HG03196 (cell line): ENCODE data around the gene ABHD3.
A peak's percentile ranks its signal among the peaks of the same experiment; 100 is the strongest.
"Not testable (repeated sequence)": the region's sequence is repeated elsewhere in the genome, so short reads cannot be mapped to it uniquely, and the experiment has no call there.

Experiments used
- ATAC-seq: cut with Tn5 transposase; IDR thresholded peaks from one replicate; pipeline ENCODE4 v1.9.1; 2021; ENCODE audit not compliant: unreplicated experiment

Gene ABHD3

DNA sequence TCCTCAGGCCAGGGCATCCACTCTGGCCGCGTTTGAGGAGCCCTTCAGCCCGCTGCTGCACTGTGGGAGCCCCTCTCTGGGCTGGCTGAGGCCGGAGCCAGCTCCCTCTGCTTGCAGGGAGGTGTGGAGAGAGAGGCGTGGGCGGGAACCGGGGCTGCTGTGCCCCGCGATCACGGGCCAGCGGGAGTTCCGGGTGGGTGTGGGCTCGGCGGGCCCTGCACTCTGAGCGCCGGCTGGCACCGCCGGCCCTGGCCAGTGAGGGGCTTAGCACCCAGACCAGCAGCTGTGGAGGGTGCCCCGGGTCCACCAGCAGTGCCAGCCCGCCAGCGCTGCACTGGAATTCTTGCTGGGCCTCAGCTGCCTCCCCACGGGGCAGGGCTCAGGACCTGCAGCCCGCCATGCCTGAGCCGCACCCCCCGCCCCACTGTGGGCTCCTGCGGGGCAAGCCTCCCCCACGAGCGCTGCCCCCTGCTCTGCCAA lies 1.9 kb upstream of the ABHD3 start:
- ATAC-seq: no peak

DNA sequence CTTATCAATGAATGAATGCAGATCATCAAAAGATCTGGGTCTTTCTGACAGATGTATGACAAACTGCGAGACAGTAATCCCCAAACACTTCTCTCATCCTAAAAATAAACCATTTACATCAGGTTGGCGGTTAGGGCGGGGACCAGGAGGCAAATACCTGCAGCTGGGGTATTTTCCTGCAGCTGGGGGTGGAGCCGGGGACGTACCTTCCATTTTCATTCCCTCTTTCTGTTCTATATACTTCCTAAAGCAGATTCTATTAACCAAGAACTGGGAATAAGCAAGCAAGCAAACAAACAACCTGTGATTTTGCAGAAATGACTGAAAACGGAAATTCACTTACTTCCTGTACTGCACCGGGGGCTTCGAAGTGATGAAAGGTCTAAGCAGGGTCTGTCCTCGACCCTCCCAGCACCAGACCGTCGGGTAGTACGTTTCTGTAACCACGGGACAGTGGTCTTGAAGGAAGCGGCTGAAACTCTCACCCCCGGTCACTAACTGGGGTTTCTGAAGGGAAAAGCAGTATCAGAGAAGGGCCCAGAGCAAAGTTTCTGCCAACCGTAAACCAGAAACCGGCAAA lies 1.2 kb downstream of the ABHD3 start:
- no peak for ATAC-seq

DNA sequence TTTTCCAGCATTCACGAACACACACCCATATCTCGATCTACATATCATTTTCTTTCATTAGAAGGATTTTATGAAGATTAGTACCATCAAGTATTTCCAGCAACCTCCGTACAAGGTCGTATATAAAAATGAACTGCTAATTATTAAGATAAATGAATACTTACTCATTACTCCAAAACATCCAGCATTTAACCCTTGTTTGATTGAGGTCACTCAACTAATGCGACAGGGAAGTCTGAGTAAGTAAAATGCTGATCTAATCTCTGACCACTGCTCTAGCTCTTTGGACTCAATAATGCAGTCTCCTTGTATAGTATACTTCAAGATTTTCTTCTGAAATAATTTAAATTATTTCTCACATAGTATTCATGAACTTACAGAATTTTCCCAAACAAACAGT lies 2.0 kb downstream of the ABHD3 start:
- ATAC-seq: no peak

DNA sequence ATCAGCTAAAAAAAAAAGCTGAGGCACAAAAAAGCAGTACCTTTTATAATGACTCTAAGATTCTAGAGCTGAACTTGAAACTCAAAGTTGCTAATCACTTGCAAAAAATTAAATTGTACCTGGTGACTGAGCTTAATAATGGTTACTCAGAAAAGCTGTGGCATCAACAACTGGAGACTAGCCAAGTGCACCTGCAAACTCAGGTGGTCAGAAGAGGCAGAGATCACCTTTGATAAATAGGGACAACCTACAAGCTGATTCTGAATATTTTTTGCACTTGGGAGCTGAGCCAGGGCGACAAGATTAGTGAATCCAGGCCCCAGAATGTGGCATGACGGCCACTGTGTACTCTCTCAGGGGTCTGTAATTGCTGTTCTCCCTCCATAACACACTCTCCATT lies 3.0 kb downstream of the ABHD3 start:
- no peak for ATAC-seq

DNA sequence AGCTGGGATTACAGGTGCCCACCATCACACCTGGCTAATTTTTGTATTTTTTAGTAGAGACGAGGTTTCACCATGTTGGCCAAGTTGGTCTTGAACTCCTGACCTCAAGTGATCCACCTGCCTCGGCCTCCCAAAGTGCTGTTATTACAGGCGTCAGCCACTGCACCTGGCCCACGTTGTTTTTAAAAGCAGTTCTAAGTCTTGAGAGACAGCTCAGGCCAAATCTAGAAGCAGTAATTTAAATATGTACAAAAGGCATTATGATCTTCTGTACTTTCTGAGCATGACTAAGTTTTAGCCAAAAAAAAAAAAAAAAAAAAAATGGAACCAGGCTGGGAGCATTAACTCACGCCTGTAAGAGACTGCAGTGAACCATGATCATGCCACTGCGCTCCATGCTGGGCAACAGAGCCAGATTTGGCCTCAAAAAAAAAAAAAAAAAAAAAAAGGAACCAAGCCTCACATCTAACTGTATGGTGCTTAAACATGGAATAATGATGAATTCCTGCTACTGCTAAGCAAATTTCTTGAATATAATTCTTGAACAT lies 4.0 kb downstream of the ABHD3 start:
- ATAC-seq: no peak

DNA sequence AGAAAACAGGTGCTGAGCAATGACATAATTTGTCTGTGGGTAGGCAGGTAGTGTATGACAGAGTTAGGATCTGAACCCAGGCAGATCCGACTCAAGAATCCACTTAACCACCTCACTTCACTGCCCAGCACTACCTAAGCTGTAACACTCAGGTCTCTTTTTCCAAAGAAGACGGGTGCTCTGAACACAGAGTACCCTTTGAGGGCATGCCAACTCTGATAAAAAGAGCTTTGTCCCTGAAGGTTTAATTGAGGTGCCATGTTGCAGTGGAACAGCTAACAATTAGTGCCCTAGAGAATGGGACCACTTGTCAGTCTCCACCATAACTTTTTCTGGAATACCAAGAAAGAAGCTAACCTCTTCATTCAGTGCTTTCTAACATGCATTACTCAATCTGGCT lies 11.3 kb downstream of the ABHD3 start:
- no peak for ATAC-seq

DNA sequence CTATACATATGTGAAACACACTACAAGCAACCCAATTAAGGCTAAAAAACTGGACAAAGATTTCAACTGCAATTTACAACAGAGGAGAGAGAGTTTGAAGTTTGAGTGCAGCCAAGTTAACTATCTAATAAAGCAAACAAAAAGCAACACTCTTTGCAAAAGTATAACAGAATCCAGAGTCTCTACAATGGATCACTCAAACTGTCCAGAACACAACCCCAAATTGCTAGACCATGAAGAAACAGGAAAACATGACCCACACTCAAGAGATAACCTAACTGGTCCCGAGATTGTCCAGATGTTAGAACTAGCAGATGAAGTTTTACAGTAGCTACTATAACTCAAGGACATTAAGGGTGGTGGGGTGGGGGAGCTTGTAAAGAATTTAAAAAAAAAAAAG lies 14.8 kb downstream of the ABHD3 start:
- no peak for ATAC-seq

DNA sequence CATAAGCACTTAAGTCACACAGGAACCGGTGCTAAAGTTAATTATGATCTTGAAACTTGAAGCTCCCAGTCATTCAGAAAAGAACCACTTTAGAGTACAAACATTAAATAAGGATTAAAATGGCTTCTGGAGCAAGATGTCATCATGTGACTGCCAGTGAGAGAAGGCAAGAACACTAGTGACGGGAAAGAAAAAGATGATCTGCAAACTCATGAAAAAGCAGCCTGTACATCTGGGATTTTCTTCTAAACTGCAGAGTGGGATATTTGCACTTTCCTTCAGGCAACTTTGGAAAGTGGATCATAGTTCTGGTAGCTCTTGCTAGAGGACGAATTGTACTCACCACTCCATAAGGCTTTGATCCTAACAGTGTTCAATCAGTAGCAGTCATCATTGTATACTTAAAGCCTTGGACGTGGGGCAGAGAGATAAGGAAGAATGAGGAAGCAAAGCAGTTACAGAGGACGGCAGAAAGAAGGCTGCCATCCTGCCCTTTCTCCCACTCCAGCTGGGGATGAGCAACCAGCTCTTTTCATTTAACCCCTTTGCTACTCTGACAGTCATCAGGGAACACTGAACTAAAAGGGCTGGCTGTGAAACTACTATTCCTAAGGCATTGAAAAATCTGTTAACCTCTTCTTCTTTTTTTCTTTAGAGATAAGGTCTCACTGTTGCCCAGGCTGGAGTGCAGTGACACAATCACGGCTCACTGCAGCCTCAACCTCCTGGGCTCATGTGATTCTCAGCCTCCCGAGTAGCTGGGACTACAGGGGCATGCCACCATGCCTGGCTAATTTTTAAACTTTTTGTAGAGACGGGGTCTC lies 18.1 kb downstream of the ABHD3 start:
- ATAC-seq: no peak

DNA sequence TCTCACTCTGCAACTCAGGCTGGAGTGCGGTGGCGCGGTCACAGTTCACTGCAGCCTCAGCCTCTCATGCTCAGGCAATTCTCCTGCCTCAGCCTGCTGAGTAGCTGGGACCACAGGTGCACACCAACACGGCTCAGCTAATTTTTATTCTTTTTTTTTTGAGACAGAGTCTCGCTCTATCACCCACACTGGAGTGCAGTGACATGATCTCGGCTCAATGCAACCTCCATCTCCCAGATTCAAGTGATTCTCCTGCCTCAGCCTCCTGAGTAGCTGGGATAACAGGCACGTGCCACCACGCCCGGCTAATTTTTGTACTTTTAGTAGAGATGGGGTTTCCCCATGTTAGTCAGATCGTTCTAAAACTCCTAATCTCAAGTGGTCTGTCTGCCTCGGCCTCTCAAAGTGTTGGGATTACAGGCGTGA lies 19.0 kb downstream of the ABHD3 start:
- ATAC-seq: peak; percentile 82

DNA sequence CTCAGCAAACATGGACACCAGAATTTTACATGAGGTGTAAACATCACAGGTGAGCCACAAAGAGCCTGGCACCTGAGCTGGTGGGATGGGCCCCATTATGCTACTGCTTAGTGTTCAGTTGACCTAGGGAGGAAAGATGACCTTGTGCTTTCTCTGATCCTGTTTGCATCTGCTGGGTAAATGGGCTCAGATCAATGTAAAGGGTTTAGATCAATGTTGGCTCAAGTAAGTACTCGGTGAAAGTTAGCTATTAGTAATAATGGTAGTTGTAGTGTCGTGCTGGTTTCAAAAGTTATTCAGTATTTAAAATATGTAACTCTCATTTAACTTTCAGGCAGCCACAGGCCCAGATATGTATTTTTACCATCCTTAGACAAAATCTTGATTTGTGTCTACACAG lies 19.8 kb downstream of the ABHD3 start:
- ATAC-seq: peak; percentile 57

DNA sequence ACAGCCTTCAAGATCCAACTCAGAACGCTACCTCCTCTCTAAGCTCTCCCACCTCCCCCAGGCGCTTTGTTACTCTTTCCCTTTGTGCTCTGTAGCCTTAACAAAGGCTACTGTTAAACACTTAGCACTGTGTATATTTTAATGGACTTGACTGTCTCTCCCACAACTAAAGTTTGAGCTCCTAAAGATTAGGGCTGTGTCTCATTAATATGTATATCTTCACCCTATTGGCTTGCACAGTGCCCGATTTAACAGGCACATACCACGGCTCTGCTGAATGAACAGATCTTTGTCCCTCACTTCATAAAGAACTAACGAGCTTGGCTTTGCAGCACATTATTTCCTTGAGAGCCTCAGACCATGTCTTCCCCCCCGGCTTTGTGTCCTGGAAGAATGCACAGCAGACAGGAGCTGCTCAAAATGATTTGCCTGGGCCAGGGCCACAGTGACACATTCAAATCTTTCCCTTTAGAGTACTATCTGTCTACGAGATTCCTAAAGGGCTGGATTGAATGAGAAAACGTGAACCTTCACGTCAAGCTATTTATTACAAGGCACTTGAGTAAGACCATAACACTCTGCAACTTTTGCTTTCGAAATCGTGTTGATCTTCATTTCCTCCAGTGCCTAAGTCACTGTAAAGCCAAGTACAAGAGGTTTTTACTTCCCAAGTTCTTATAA lies 22.1 kb downstream of the ABHD3 start:
- peak; percentile 42 for ATAC-seq

DNA sequence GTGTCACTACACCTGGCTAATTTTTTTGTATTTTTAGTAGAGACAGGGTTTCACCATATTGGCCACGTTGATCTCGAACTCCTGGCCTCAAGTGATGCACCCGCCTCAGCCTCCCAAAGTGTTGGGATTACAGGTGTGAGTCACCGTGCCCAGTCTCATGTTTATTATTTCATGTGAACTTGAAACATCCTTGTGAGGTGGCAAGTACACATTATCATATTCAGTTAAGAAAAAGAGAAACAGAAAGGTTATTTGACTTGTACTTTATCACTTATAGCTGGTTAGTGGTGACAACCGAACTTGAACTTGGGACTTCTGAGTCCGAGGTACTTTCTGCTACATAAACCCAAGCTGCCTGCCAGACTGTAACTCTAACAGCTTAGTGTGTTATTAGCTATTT lies 24.4 kb downstream of the ABHD3 start:
- ATAC-seq: no peak

DNA sequence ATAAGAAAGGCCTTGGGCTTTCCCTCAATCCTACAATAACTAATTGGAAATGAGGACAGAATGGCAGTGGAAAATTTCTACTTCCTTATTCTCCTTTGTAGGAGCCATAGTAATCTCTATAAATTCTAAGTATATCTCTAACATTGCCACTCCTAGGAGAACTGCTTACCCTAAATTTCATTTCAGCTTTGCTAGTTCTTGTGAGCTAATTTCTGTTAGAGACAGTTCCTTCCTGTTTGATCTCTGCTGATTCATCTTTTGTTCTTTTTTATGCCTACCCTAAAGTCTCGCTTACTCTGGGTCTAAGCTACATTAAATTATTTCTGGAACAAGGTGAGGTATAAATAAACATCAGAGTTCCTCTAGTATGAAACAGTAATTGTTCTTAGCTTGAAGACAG lies 25.7 kb downstream of the ABHD3 start:
- ATAC-seq: no peak

DNA sequence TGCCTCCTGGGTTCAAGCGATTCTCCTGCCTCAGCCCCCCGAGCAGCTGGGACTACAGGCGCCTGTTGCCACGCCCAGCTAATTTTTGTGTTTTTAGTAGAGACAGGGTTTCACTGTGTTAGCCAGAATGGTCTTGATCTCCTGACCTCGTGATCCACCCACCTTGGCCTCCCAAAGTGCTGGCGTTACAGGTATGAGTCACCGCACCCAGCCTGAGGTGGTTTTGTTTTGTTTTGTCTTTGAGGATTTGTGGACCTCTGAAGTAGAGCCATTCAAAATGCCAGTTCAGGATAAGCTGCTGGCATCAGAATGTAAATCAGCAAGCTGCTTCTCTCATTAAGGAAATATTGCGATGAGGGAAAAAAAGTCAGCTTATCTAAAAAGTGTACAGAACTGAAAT lies 29.2 kb downstream of the ABHD3 start:
- not testable (repeated sequence) for ATAC-seq

DNA sequence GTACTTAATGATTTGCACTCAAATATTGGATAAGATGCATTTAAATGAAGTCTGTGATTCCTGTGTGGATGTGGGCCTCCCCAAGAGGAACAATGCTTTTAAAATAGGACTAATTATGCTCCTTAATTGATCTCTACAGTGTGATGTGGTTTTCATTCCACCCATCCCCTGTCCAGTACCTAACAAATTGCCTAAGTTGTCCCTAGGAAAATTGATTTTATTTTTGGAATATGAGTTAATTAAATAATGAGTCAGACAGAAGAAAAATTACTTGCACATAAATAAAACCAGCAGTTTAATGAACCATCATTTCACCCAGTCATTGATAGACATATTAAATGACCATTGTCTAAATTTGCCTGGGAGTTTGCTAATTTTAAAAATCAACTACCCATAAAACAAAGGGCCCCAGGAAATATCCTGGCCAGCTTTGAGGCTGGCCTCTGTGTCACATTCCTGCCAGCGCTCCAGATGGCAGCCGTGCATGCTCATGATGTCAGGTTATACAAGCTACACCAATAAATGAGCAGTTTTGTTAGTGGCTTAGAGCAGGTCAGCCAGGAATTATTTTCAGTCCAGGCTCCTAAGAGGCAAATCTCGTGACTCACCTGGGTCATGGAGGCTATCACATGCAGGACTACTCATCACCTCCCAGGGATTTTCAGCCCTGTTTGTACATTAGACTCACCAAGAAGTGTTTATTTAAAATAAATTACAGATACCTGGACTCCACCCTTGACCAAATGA lies 31.9 kb downstream of the ABHD3 start:
- ATAC-seq: no peak

DNA sequence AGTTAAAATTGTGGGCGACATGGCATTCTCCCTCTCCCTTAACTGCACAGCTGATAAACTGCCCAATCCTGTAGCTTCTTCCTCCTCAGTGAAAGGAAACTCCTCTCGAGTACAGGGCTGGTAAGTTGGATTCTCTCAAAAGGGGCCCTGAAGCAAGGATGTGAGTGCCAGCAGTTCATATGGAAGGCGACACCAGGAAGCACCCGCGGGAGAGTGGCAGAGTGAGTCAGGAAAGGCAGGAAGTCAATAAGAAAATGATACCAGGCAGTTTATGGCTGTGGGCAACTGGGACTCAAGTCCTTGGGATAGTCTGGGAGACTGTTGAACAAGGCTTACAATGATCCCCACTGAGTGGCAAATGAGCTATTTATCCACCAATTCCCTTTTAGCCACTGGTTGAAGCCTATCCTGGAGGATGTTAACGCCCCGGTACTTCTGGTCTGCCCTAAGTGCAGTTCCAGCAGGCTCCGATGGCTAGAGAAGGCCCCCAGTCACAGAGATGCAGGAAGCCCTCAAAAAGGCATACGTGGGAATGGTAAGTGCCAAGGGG lies 34.8 kb downstream of the ABHD3 start:
- no peak for ATAC-seq

DNA sequence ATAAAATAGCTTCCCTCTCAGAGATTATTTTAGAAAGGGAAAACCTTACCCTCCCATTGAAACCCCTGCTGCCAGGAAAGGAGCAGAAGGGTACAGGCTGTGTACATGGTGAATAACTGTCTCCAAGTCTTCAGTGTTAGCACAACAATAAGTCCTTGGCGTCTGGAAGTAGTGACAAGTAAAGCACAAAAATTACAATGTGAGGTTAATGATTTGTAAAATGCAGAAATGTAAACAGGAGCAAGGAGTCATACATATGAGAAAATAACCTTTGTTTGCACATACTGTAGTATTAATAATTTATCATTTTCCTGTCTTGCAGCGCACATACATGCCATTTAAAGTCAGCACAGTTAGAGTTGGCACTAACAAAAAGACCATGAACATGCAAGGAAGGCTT lies 40.5 kb downstream of the ABHD3 start:
- no peak for ATAC-seq

DNA sequence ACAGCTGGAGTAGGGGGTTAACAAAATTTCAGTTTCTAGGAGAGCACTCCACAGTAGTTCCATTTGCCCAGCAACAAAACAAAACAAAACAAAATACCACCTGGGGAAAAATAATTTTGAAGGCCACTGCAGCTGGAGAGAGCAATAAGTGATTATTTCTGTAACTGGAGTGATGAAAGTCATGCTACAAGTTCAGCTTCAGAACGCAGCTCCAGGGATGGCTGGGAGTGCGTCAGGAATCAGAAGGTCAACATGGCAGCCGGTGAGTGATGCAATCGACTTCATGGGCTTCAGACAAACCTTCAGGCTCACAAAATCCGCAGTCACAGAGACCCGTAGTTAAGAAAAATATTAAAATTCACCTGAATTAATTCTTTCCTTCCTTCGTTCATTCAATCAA lies 41.0 kb downstream of the ABHD3 start:
- ATAC-seq: no peak

DNA sequence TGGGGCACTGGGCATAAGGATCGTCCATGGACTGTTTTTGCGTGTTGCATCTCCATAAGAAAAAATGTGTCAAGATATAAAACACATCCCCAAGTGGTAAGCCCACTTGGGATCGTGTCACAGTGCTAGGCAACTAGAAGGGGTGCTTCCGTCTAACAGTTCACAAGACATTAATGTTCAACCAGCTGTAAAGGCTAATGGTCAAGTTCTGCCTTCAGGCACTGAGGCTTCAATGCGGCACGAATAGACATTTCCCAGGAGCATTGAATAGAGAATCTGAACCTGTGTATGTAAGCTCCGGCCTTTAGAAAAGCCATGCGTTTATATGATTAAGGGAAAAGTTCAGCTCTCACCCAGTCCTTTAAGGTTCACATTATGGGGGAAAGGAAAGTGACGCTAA lies 42.0 kb downstream of the ABHD3 start:
- no peak for ATAC-seq

DNA sequence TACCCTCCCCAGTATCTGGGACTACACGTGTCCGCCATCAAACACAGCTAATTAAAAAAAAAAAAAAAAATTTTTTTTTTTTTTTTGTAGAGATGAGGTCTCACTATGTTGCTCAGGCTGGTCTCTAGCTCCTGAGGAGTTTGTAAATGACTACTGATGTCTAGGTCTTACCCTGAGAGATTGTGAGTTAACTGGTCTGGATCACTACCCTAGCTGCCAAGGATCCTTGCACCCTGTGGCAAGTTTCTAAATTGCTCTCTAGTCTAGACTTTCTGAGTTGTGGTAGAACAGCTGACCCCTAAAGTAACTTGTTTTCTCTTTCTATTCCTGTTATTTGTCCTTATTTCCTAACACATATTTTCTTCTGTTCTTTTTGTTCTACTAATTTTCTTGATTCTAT lies 44.5 kb downstream of the ABHD3 start:
- ATAC-seq: no peak

DNA sequence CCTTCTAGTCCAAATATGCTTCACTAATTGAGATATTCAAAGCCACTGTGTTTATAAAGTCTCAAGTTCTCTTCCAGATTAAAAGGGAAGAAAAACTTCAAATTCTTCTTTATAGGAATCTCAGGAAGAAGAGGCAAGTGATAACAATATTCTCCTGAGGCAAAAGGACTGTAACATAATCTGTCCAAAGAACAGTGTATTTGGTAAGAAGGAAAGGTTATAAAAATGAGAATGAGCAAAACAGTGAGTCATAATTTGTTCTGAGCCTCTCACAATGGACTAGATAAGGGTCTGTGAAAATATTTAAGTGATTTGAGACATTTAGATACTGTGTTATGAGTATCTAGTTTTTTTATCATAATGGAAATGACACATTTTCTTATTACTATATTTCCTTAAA lies 48.2 kb downstream of the ABHD3 start:
- ATAC-seq: no peak
